HG03175 (cell line): ENCODE data around the gene KLHL18.

Experiments used
- ATAC-seq: cut with Tn5 transposase; IDR thresholded peaks from one replicate; pipeline ENCODE4 v1.9.1; 2021; ENCODE audit warnings: mild to moderate bottlenecking, moderate library complexity; ENCODE audit not compliant: unreplicated experiment

KLHL18 gene

DNA sequence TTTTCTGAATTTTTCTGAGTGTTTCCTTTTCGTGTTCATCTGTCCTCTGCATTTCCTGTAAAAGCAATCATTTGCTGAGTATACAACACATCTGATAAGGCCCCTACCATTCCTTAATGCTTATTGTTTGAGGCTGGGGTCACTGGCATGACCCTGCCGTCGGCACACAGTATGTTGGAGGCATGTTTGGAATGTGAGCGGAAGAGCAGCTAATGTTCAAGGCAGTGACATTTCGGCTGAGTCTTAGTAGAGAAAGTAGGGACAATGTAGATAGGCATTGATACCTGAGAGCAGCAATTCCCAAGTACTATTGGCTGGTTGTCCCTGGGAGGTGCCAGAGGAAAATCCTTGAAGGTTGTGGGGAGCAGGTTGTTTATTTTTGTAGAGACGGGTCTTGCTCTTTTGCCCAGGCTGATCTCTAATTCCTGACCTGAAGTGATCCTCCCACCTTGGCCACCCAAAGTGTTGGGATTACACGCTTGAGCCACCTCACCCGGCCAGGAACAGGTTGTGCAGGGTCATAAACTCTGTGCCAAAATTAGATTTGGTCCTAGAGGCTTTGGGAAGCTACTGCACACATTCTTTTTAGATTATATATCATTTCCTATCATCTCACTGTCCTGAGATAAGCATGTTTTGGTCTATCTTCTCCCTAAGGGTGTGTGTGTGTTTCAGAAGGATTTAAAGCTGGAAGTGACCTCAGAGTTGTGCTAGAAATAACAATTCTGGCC, 111.6 kb downstream of the KLHL18 start:
- ATAC-seq: no peak

DNA sequence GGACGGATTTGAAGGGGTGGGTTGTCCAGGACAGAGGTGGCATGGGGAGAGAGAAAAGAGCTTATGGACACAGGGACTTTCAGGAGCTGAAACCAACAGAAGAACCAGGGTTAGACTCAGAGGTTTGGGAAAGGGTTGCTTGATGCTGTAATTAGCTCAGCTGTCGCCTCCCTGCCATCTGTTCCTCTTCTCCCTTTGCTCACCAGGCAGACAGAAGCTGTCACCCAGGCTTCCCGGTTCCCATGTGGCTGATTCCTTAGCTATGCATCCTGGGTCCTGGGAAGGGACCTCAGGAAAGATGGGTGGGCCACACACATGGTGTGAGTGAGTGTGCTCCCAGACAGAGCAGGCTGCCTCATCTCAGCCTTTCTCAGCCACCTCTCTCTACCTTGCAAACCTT, 112.1 kb downstream of the KLHL18 start:
- no peak for ATAC-seq
